Dermis blood vessel endothelial cell (primary cell): ENCODE measurements around the gene FGF12. TPM values are rescaled to one million over a fixed set of nuclear protein-coding genes. Genes with fewer than 3 reads are reported as not detected.
A peak's percentile ranks its signal among the peaks of the same experiment; 100 is the strongest.

ENCODE experiments used
- DNase-seq: peaks from one replicate; pipeline ENCODE4 v3.0.0; 2010
- total RNA-seq: library from RNA; depleted of rRNA; stranded (reverse); fragments of >200 nt; gene quantifications from 2 replicates; pipeline ENCODE4 v1.2.3, GENCODE V29; 2014

The FGF12 gene
- total RNA-seq, 1 donor from 2014 or later, result 1.2 TPM

DNA sequence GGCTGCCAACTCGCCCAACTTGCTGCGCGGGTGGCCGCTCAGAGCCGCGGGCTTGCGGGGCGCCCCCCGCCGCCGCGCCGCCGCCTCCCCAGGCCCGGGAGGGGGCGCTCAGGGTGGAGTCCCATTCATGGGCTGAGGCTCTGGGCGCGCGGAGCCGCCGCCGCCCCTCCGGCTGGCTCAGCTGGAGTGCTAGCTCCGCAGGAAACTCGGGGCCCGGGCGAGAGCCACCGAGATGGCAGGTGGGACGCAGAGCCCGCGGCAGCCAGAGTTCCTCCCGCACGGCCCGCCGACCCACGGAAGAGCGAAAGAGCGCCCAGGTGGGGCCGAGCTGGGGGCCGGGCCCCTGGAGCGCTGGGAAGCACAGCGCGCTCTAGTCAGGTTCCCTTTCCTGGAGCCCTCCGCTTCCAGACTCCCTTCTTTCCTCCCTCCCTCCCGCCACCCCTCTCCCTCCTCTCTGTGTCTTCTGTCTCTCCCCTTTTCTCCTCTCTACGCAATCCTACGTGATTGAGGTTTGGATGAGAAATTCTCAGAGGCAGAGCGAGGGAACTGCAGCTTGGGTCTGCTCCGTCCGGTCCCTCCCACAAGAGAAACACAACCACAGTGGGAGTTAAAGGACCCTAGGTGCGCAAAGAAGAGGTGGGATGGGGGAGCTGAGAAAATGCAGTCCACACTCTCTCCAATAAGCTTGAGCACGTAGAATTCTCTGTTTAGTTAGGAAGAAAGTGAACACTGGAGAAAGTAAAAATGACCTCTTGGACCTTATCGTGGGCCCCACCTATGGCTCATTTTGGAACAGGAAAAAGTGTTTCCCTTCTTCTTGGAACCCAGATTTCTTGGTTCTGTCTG is 317.3 kb downstream of the FGF12 start:
- DNase-seq, result peak; percentile 30

- peak; percentile 54 for DNase-seq
These were observed 318.0 kb downstream of the FGF12 start for GRCh38 chr3:192409201-192409837.

- DNase-seq, result peak; percentile 8
These were observed 318.6 kb downstream of the FGF12 start for GRCh38 chr3:192408647-192409200.

DNA sequence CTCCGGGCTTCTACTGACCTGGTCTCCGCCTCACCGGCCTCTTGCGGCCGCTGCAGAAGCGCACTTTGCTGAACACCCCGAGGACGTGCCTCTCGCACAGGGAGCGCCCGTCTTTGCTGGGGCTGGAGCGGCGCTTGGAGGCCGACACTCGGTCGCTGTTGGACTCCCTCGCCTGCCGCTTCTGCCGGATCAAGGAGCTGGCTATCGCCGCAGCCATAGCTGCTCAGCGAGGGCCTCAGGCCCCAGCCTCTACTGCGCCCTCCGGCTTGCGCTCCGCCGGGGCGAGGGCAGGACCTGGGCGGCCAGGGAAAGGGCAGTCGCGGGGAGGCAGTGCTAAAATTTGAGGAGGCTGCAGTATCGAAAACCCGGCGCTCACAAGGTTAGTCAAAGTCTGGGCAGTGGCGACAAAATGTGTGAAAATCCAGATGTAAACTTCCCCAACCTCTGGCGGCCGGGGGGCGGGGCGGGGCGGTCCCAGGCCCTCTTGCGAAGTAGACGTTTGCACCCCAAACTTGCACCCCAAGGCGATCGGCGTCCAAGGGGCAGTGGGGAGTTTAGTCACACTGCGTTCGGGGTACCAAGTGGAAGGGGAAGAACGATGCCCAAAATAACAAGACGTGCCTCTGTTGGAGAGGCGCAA is 319.2 kb downstream of the FGF12 start:
- DNase-seq, result peak; percentile 34

GRCh38 chr3:192399767-192400166 is 327.6 kb downstream of the FGF12 start:
- DNase-seq, result no peak

DNA sequence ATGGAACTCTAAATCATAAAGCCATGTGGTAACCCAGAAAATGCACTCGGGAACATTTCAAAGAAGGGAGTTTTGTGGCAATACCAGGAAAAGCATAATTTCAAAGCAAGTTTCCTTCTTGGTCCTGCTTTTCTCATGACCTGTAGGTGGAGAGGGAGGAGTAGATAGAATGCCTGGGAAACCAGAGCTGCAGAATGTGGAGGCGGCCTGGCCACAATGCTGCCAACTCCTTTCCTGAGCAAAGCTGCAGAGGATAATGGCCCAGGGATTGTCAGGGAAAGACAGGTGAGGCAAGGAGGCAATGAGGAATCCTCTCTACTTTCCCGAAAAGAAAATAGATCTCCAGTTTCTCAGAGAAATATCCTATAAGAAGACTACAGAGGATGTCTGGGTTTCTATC is 330.3 kb downstream of the FGF12 start:
- no peak for DNase-seq

DNA sequence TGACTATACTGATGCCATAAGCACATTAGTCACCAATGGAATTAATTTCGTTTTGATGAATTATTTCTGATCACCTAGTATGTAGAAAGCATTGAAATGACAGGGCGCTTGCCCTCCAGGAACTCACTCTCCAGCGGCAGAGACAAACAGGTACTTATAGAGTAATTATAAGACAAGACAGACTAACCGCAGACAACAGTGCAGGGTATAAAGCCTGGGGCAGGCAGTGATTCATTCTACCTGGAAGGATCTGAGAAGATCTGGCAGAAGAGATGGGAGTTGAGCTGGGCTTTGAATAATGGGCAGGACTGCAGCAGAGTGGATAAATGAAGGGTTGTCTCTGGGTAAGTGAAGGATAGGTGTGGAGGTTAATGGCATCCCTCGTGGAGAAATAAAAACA is 331.8 kb downstream of the FGF12 start:
- DNase-seq, result no peak

- no peak for DNase-seq
These were observed 334.4 kb downstream of the FGF12 start for GRCh38 chr3:192392986-192393385.

- no peak for DNase-seq
These were observed 344.5 kb downstream of the FGF12 start for GRCh38 chr3:192382861-192383260.

DNA sequence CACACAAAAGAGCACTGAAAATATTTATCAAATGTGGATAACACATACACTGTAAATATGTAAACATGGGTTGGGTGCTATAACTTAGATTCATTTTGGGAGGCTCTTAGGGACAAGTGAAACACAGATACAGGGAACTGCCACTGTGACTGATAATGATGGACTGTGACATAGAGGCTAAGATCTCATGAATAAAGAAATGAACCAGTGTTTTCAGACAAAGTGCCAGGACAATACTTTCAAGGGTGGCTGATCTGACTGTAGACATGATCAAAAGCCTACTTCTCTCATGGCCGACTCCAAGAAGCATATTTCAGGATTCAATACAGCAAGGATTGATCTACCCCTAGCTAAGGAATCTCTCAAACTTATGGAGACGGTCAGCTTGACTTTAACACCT is 353.8 kb downstream of the FGF12 start:
- no peak for DNase-seq

DNA sequence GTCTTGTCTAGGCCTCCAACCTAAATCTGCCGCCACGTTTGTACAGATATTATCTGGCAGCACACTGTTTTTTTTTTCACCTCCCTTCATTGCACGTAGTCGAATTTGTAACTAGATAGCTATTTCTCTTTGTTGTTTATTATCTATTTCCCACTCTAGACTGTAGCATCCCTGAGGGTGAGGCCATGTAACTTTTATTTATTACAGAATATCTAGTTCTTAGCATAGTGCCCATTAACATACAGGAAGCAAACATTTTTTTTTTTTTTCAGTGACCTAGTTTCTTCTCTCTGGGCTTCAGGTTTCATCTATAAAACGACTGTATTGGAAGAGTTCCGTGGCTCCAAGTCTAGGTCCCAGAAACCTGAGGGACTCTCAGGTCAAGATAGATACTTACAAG is 354.3 kb downstream of the FGF12 start:
- no peak for DNase-seq

- no peak for DNase-seq
These were observed 354.7 kb downstream of the FGF12 start for GRCh38 chr3:192372616-192373015.

- no peak for DNase-seq
These were observed 355.4 kb downstream of the FGF12 start for GRCh38 chr3:192371870-192372400.

DNA sequence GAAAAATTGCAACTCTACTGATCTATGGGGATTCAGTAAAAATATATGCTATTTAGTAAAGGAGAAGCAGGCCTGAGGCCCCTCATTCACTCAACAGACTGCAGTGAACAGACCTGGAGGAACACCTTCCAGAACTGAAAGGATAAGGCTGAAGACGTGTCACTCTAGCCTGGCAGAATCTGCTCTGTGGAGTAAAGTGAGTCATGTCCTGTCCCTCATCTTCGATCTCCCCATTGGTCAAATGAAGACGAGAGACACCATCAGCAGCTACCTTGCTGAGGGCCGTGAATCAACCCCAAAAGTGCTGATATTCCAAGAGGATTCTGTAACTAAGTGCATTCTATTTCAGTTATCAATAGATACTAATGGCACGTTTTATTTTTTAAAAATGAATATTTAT is 359.7 kb downstream of the FGF12 start:
- no peak for DNase-seq

DNA sequence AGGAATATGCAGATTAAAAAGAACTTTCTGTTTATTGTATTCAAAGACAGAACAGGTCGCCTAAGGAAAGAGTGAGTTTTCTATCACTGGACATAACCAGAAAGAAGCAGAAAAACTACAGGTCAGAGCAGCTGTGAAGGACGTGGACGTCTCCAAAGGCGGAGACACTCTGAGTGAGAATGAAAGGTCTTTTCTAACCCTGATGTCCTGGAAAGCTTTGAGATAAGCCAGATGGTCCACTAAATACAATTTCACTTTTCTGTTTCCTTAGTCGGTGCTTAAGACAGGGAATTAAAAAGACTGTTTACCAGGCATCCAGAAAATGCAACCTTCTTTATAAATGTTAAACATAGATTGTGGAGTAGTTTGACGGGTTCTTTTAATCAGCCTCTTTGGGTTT is 360.4 kb downstream of the FGF12 start:
- no peak for DNase-seq

DNA sequence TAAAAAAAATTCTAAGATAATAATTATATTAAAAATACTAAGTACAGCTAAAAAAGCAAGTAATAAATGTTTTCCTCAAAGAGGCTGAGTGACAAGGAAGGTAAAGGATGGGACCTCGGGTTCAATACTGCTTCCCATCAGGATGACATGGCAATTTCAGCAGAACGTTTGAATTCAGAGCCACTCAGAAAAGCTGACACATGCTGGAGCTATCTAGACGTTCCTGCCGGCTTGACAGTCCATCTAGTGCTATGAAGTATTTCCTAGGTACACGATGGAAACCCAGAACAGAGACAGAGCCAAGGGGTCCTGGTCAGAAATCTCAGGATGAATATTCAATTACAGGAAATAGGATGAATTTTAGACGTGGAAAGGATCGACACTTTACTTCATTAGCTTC is 361.8 kb downstream of the FGF12 start:
- no peak for DNase-seq

GRCh38 chr3:192364316-192364715 is 363.0 kb downstream of the FGF12 start:
- no peak for DNase-seq

GRCh38 chr3:192354687-192355086 is 372.7 kb downstream of the FGF12 start:
- no peak for DNase-seq

GRCh38 chr3:192352142-192352541 is 375.2 kb downstream of the FGF12 start:
- DNase-seq, result no peak

DNA sequence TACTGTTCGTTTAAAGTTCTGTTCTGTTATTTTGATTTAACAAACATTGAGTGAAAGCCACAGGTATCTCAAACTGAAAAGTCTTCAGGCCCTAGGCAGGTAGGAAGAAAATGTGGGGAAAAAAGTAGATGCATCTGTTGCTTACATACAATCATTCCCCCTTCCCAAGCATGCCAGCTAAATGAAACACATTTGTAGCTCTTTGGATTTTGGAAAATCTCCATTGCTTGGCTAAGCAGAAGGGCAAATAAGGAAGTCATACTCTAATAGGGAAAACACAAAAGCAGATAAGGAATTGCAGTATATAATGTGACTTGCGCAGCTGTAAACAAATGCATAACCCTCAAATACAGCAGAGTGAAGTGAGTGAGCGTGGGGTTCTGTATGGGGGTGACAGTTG is 375.9 kb downstream of the FGF12 start:
- no peak for DNase-seq

GRCh38 chr3:192340031-192340430 is 387.3 kb downstream of the FGF12 start:
- no peak for DNase-seq

DNA sequence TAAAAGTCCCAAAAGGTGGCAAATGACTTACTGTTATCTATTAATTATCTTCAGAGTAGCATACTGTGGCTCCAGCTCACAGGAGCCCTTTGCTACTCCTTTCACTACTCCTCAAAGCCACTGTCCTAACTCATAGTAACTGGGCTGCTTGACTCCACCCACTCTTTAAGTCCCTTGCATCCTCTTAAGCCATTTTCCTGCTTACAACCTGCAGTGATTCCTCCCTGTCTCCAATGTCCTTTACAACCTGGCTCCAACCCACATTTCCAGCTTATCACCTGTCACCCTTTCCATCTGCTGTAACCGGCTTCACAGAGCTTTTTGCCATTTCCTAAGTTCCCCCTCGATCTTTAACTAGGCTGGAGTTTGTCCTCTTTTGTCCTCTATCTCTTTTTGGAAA is 388.1 kb downstream of the FGF12 start:
- no peak for DNase-seq

- DNase-seq, result no peak
These were observed 391.1 kb downstream of the FGF12 start for GRCh38 chr3:192336286-192336685.
